BJ (cell line): ENCODE data around the gene DENND4B. TPM values are rescaled to one million over a fixed set of nuclear protein-coding genes. Genes with fewer than 3 reads are reported as not detected.

Experiments used
- CTCF ChIA-PET: fragments of 350-600 bp; formaldehyde crosslinking; extraction: SDS; loops from one replicate; lab custom pipeline; 2021; ENCODE audit warnings: antibody characterized with exemption, inconsistent platforms; lab: Yijun Ruan, JAX
- POLR2A ChIA-PET: fragments of 300-600 bp; sonication (Branson Sonifier 250); formaldehyde crosslinking; extraction: SDS; loops from one replicate; lab custom pipeline; 2021; ENCODE audit warnings: antibody characterized with exemption; lab: Charles Lee
- DNase-seq: peaks from one replicate; pipeline ENCODE4 v3.0.0-alpha.2; 2011; ENCODE audit warnings: low read depth
- H3K27me3 ChIP-seq: 2 replicates; pipeline ENCODE4 v1.6.0; 2011; ENCODE audit warnings: low read length; ENCODE audit not compliant: control insufficient read depth, insufficient read depth
- H3K36me3 ChIP-seq: 2 replicates; pipeline ENCODE4 v1.5.1; 2011; ENCODE audit warnings: low read length; ENCODE audit not compliant: control insufficient read depth, insufficient read depth
- H3K4me3 ChIP-seq: 2 replicates; pipeline ENCODE4 v1.5.1; 2011; ENCODE audit warnings: low read depth, mild to moderate bottlenecking, control low read depth, low read length
- CTCF ChIP-seq: IDR thresholded peaks from 2 replicates; pipeline ENCODE4 v1.5.1; 2011; ENCODE audit warnings: low read depth, mild to moderate bottlenecking, control low read depth, inconsistent platforms, low read length, moderate library complexity; ENCODE audit not compliant: insufficient read depth
- polyA plus RNA-seq: library from polyadenylated mRNA; depleted of rRNA; stranded (reverse); fragments of >200 nt; gene quantifications from 2 replicates; pipeline ENCODE4 v1.2.3, GENCODE V29; 2011

Gene DENND4B
- polyA plus RNA-seq, 1 experiment, result 17.6 TPM

- POLR2A ChIA-PET, result interaction anchor here (0.5 kb wide), 1 partner anchor 66 kb away, joined by 9 read pairs; no protein-coding TSS in a partner anchor
- DNase-seq, result no peak
Observed at GRCh38 chr1:153921803-153922075, 24.8 kb downstream of the DENND4B start.

GRCh38 chr1:153921080-153921802 is 25.3 kb downstream of the DENND4B start:
- ChIA-PET CTCF (interaction anchor here (0.6 to 3.3 kb wide), 6 partner anchors 11 to 124 kb away, joined by 3 to 15 read pairs (median 6); partner anchors contain the start of genes DENND4B and RAB13), POLR2A (interaction anchor here (0.6 kb wide), 1 partner anchor 359 kb away, joined by 4 read pairs; no protein-coding TSS in a partner anchor)
- no peak for TF ChIP-seq CTCF
- Histone ChIP-seq H3K4me3 (peak overlapping the region; percentile 76), H3K36me3 (no peaks in the 10 kb centered on the region; the same call in 1 of the 2 replicates), H3K27me3 (no peaks in the 10 kb centered on the region)
- no peak for DNase-seq

More at GRCh38 chr1:153921803-153922075, 24.8 kb downstream of the DENND4B start:
- CTCF ChIA-PET, result interaction anchor here (0.6 to 3.3 kb wide), 6 partner anchors 11 to 124 kb away, joined by 3 to 15 read pairs (median 6); partner anchors contain the start of genes DENND4B and RAB13
- Histone ChIP-seq H3K27me3 (no peaks in the 10 kb centered on the region), H3K36me3 (no peaks in the 10 kb centered on the region; the same call in 1 of the 2 replicates), H3K4me3 (peak overlapping the region; percentile 76)
- TF ChIP-seq CTCF, result no peak

GRCh38 chr1:153919876-153920852 is 26.4 kb downstream of the DENND4B start:
- peak; percentile 35; the same call in 1 of the 2 replicates for TF ChIP-seq CTCF
- DNase-seq, result no peak
- ChIA-PET POLR2A (no interaction called here), CTCF (interaction anchor here (1.2 to 3.3 kb wide), 3 partner anchors 10 to 123 kb away, joined by 3 to 15 read pairs (median 9); no protein-coding TSS in a partner anchor)
- H3K27me3 ChIP-seq, result no peaks in the 10 kb centered on the region
- no peak overlapping the region for H3K4me3 ChIP-seq
- H3K36me3 ChIP-seq, result no peaks in the 10 kb centered on the region; the same call in 1 of the 2 replicates

- Histone ChIP-seq H3K27me3 (no peaks in the 10 kb centered on the region), H3K4me3 (no peak overlapping the region), H3K36me3 (no peaks in the 10 kb centered on the region; the same call in 1 of the 2 replicates)
- POLR2A ChIA-PET, result no interaction called here
- TF ChIP-seq CTCF, result no peak
- CTCF ChIA-PET, result interaction anchor here (0.6 kb wide), 1 partner anchor 12 kb away, joined by 3 read pairs; no protein-coding TSS in a partner anchor
- DNase-seq, result no peak
Observed at GRCh38 chr1:153916297-153916696, 30.2 kb downstream of the DENND4B start.
